VCaP (cell line): ENCODE measurements around the gene GPR4.
A peak's percentile ranks its signal among the peaks of the same experiment; 100 is the strongest.

Experiments
- H3K27ac ChIP-seq: fragments of 450-650 bp; 2 replicates; pipeline ENCODE4 v1.5.1; 2017
- CTCF ChIP-seq: fragments of 450-650 bp; conservative IDR thresholded peaks from 2 replicates; pipeline ENCODE4 v1.5.1; 2017; ENCODE audit warnings: mild to moderate bottlenecking, moderate library complexity

GPR4 gene

GRCh38 chr19:45581576-45581975, 20.4 kb downstream of the GPR4 start:
- peak overlapping the region; percentile 23; the same call in 1 of the 2 replicates for H3K27ac ChIP-seq

GRCh38 chr19:45578861-45579260, 23.2 kb downstream of the GPR4 start:
- peak overlapping the region; percentile 79; the same call in 1 of the 2 replicates for H3K27ac ChIP-seq

More at GRCh38 chr19:45581576-45581975, 20.4 kb downstream of the GPR4 start:
- no peak for TF ChIP-seq CTCF

GRCh38 chr19:45577111-45577905, 24.7 kb downstream of the GPR4 start:
- H3K27ac ChIP-seq: peak overlapping the region; percentile 79
- no peak for TF ChIP-seq CTCF

More at GRCh38 chr19:45578861-45579260, 23.2 kb downstream of the GPR4 start:
- no peak for TF ChIP-seq CTCF

- H3K27ac ChIP-seq: peak overlapping the region; percentile 79
- no peak for TF ChIP-seq CTCF
Observed at GRCh38 chr19:45576682-45577081, 25.3 kb downstream of the GPR4 start.

- peak overlapping the region; percentile 79; the same call in 1 of the 2 replicates for H3K27ac ChIP-seq
- TF ChIP-seq CTCF: no peak
Observed at GRCh38 chr19:45575216-45575615, 26.8 kb downstream of the GPR4 start.

GRCh38 chr19:45574526-45574925, 27.5 kb downstream of the GPR4 start:
- H3K27ac ChIP-seq: peak overlapping the region; percentile 79; the same call in 1 of the 2 replicates
- TF ChIP-seq CTCF: no peak

GRCh38 chr19:45571457-45572220, 30.4 kb downstream of the GPR4 start:
- H3K27ac ChIP-seq: no peak overlapping the region
- no peak for TF ChIP-seq CTCF
